OCI-LY3 (cell line): Measurements from ENCODE around the gene WWTR1.

Experiments
- H2AFZ ChIP-seq: fragments of 200-600, 300-600 bp; shearing (Covaris generic); 2 replicates; pipeline ENCODE4 v1.6.0; 2014; ENCODE audit warnings: antibody characterized with exemption, low read depth, low read length
- H3K27ac ChIP-seq: fragments of 200-600, 300-600 bp; sonication (generic); 2 replicates; pipeline ENCODE4 v1.5.1; 2014; ENCODE audit warnings: mild to moderate bottlenecking, low read length, moderate library complexity, mixed read lengths
- H3K27me3 ChIP-seq: fragments of 200-600, 300-600 bp; sonication (generic); 2 replicates; pipeline ENCODE4 v1.6.1; 2014; ENCODE audit warnings: low read depth, low read length, mixed read lengths
- H3K36me3 ChIP-seq: fragments of 200-600, 300-600 bp; sonication (generic); replicated peaks from 2 replicates; pipeline ENCODE3; 2014; ENCODE audit warnings: low read depth, low read length, mixed read lengths
- H3K4me1 ChIP-seq: fragments of 300-600, 200-600 bp; sonication (generic); 2 replicates; pipeline ENCODE4 v1.6.1; 2014; ENCODE audit warnings: low read length, mixed read lengths
- H3K4me2 ChIP-seq: fragments of 200-600, 300-600 bp; sonication (generic); 2 replicates; pipeline ENCODE4 v1.6.1; 2014; ENCODE audit warnings: low read length, mixed read lengths
- H3K4me3 ChIP-seq: fragments of 300-600, 200-600 bp; sonication (generic); 2 replicates; pipeline ENCODE4 v1.5.1; 2014; ENCODE audit warnings: antibody characterized with exemption, mild to moderate bottlenecking, low read length, moderate library complexity
- H3K79me2 ChIP-seq: fragments of 300-600, 200-600 bp; shearing (Covaris generic); 2 replicates; pipeline ENCODE4 v1.6.1; 2014; ENCODE audit warnings: mild to moderate bottlenecking, low read length, mixed read lengths
- H3K9ac ChIP-seq: fragments of 300-600, 200-600 bp; shearing (Covaris generic); 2 replicates; pipeline ENCODE4 v1.6.0; 2014; ENCODE audit warnings: mild to moderate bottlenecking, low read length, moderate library complexity
- H3K9me3 ChIP-seq: fragments of 200-600, 300-600 bp; shearing (Covaris generic); 2 replicates; pipeline ENCODE4 v1.6.1; 2014; ENCODE audit warnings: low read length, mixed read lengths; ENCODE audit not compliant: insufficient read depth
- H4K20me1 ChIP-seq: fragments of 200-600, 300-600 bp; sonication (generic); 2 replicates; pipeline ENCODE4 v1.6.1; 2016; ENCODE audit warnings: low read length, mixed read lengths; ENCODE audit not compliant: insufficient read depth
- CTCF ChIP-seq: fragments of 200-600, 300-600 bp; sonication (generic); IDR thresholded peaks from 2 replicates; pipeline ENCODE4 v1.5.1; 2014; ENCODE audit warnings: antibody characterized with exemption, low read length, low read depth
- EZH2phosphoT487 ChIP-seq: fragments of 200-600 bp; shearing (Covaris generic); IDR thresholded peaks from 2 replicates; pipeline ENCODE4 v1.6.1; 2018; ENCODE audit warnings: antibody characterized with exemption, mixed run types, low read depth

Gene WWTR1

GRCh38 chr3:149658744-149659497 is 1.1 kb upstream of the WWTR1 start:
- Histone ChIP-seq H3K4me1 (peaks cover 15% of the 10 kb centered on the region), H3K4me2 (peak overlapping the region; percentile 67), H3K9me3 (no peaks in the 10 kb centered on the region), H3K9ac (peak overlapping the region; percentile 56), H3K79me2 (no peaks in the 10 kb centered on the region), H2AFZ (peak overlapping the region; percentile 62), H4K20me1 (no peaks in the 10 kb centered on the region), H3K36me3 (no peaks in the 10 kb centered on the region), H3K27me3 (0 out of 2 replicates have a peak, but pooled peaks cover 1% of the 10 kb centered on the region), H3K4me3 (peak overlapping the region; percentile 71), H3K27ac (no peak overlapping the region; the same call in 1 of the 2 replicates)
- no peak for TF ChIP-seq EZH2phosphoT487
- TF ChIP-seq CTCF: no peak

GRCh38 chr3:149657321-149657925 is 402 bp downstream of the WWTR1 start:
- Histone ChIP-seq H3K9me3 (no peaks in the 10 kb centered on the region), H3K27me3 (no peaks in the 10 kb centered on the region), H3K4me1 (peaks cover 15% of the 10 kb centered on the region), H3K36me3 (no peaks in the 10 kb centered on the region), H3K79me2 (no peaks in the 10 kb centered on the region), H2AFZ (no peak overlapping the region), H3K9ac (no peak overlapping the region), H3K4me2 (no peak overlapping the region), H4K20me1 (no peaks in the 10 kb centered on the region), H3K4me3 (peak overlapping the region; percentile 71; the same call in 1 of the 2 replicates), H3K27ac (no peak overlapping the region)
- TF ChIP-seq EZH2phosphoT487: no peak
- TF ChIP-seq CTCF: no peak

GRCh38 chr3:149655826-149656574 is 1.8 kb downstream of the WWTR1 start:
- H3K4me3 ChIP-seq: no peak overlapping the region
- no peak overlapping the region for H2AFZ ChIP-seq
- H3K9ac ChIP-seq: no peak overlapping the region
- no peak overlapping the region for H3K4me2 ChIP-seq
- no peak overlapping the region for H3K27ac ChIP-seq
- H3K36me3 ChIP-seq: no peaks in the 10 kb centered on the region
- H3K9me3 ChIP-seq: no peaks in the 10 kb centered on the region
- no peaks in the 10 kb centered on the region for H3K79me2 ChIP-seq
- peaks cover 2% of the 10 kb centered on the region; the same call in 1 of the 2 replicates for H3K27me3 ChIP-seq
- TF ChIP-seq CTCF (no peak), EZH2phosphoT487 (no peak)
- peaks cover 15% of the 10 kb centered on the region for H3K4me1 ChIP-seq
- no peaks in the 10 kb centered on the region for H4K20me1 ChIP-seq

GRCh38 chr3:149654188-149654601 is 3.6 kb downstream of the WWTR1 start:
- H3K4me3 ChIP-seq: no peak overlapping the region
- H3K79me2 ChIP-seq: no peaks in the 10 kb centered on the region
- H3K4me2 ChIP-seq: no peak overlapping the region

More at GRCh38 chr3:149654188-149654601, 3.6 kb downstream of the WWTR1 start:
- Histone ChIP-seq H4K20me1 (no peaks in the 10 kb centered on the region), H3K27me3 (peaks cover 8% of the 10 kb centered on the region), H3K9ac (no peak overlapping the region), H3K27ac (no peak overlapping the region), H3K9me3 (no peaks in the 10 kb centered on the region), H3K4me1 (peaks cover 11% of the 10 kb centered on the region), H2AFZ (no peak overlapping the region), H3K36me3 (no peaks in the 10 kb centered on the region)
- TF ChIP-seq CTCF: no peak
- TF ChIP-seq EZH2phosphoT487: no peak
